Neural cell (in vitro differentiated cells): Measurements from ENCODE around the gene C21orf58.

ENCODE experiments used
- CTCF ChIP-seq: fragments of 450-650 bp; IDR thresholded peaks from 2 replicates; pipeline ENCODE4 v1.5.1; 2014; ENCODE audit warnings: antibody characterized with exemption, mild to moderate bottlenecking, moderate library complexity; ENCODE audit not compliant: poor library complexity, severe bottlenecking
- EP300 ChIP-seq: fragments of 450-650 bp; conservative IDR thresholded peaks from 2 replicates; pipeline ENCODE4 v1.6.1; 2014; ENCODE audit warnings: antibody characterized with exemption, mild to moderate bottlenecking, moderate library complexity; ENCODE audit not compliant: poor library complexity, severe bottlenecking
- EZH2 ChIP-seq: fragments of 200-600, 300-800 bp; shearing (Covaris generic), sonication (generic); IDR thresholded peaks from 2 replicates; pipeline ENCODE4 v1.6.1; 2014; ENCODE audit warnings: antibody characterized with exemption, low read length, borderline replicate concordance, mild to moderate bottlenecking; ENCODE audit not compliant: insufficient read depth, poor library complexity, severe bottlenecking
- POLR2AphosphoS5 ChIP-seq: IDR thresholded peaks from 2 replicates; pipeline ENCODE4 v1.6.1; 2012
- RAD21 ChIP-seq: fragments of 450-650 bp; conservative IDR thresholded peaks from 2 replicates; pipeline ENCODE4 v1.6.1; 2014; ENCODE audit warnings: antibody characterized with exemption, mild to moderate bottlenecking, moderate library complexity
- REST ChIP-seq: IDR thresholded peaks from 2 replicates; pipeline ENCODE4 v1.6.1; 2012; ENCODE audit warnings: borderline replicate concordance
- SMC3 ChIP-seq: fragments of 450-650 bp; conservative IDR thresholded peaks from 2 replicates; pipeline ENCODE4 v1.6.1; 2014; ENCODE audit warnings: antibody characterized with exemption, mild to moderate bottlenecking, moderate library complexity; ENCODE audit not compliant: poor library complexity

- TF ChIP-seq CTCF (no peak), RAD21 (no peak), POLR2AphosphoS5 (no peak), EZH2 (no peak), EP300 (no peak), REST (no peak), SMC3 (no peak)
Measured at GRCh38 chr21:46329796-46330195, 6.1 kb upstream of the C21orf58 start.
